Neural progenitor cell (in vitro differentiated cells): ENCODE measurements around the gene BRCA1. TPM values are rescaled to one million over a fixed set of nuclear protein-coding genes. Genes with fewer than 3 reads are reported as not detected.

Source experiments
- DNase-seq: peaks from one replicate; pipeline ENCODE4 v3.0.0-alpha.2; 2016; ENCODE audit warnings: low spot score
- H2AFZ ChIP-seq: fragments of 200-600 bp; sonication (generic); replicated peaks from 2 replicates; pipeline ENCODE4 v1.6.1; 2016; ENCODE audit warnings: antibody characterized with exemption
- H3F3A ChIP-seq: fragments of 200-600 bp; sonication (generic); 2 replicates; pipeline ENCODE4 v1.6.1; 2016; ENCODE audit warnings: antibody characterized with exemption, low read depth
- H3K27ac ChIP-seq: fragments of 200-600 bp; sonication (generic); 2 replicates; pipeline ENCODE4 v1.5.1; 2016; ENCODE audit warnings: mild to moderate bottlenecking
- H3K27me3 ChIP-seq: fragments of 200-600 bp; sonication (generic); 2 replicates; pipeline ENCODE4 v1.6.1; 2016; ENCODE audit warnings: mild to moderate bottlenecking, moderate library complexity
- H3K36me3 ChIP-seq: fragments of 200-600 bp; sonication (generic); 2 replicates; pipeline ENCODE4 v1.5.1; 2016
- H3K4me1 ChIP-seq: fragments of 200-600 bp; sonication (generic); 2 replicates; pipeline ENCODE4 v1.6.1; 2016; ENCODE audit warnings: mixed run types
- H3K4me2 ChIP-seq: fragments of 200-600 bp; sonication (generic); 2 replicates; pipeline ENCODE4 v1.6.1; 2016
- H3K4me3 ChIP-seq: fragments of 200-600 bp; sonication (generic); 2 replicates; pipeline ENCODE4 v1.5.1; 2016
- H3K79me2 ChIP-seq: fragments of 200-600 bp; sonication (generic); 2 replicates; pipeline ENCODE4 v1.6.1; 2016; ENCODE audit warnings: low read depth
- H3K9ac ChIP-seq: fragments of 200-600 bp; sonication (generic); 2 replicates; pipeline ENCODE4 v1.6.1; 2016
- H3K9me3 ChIP-seq: fragments of 200-600 bp; sonication (generic); 2 replicates; pipeline ENCODE4 v1.5.1; 2016; ENCODE audit warnings: low read depth
- H4K20me1 ChIP-seq: fragments of 200-600 bp; sonication (generic); 2 replicates; pipeline ENCODE4 v1.6.1; 2016; ENCODE audit warnings: low read depth
- H3K27ac Mint-ChIP-seq: 3 replicates; pipeline ENCODE4 v1.8.0; 2021; ENCODE audit warnings: mixed read lengths
- H3K27me3 Mint-ChIP-seq: 2 replicates; pipeline ENCODE4 v1.8.0; 2022; ENCODE audit warnings: low read depth, mild to moderate bottlenecking, inconsistent platforms, moderate library complexity, mixed read lengths; ENCODE audit not compliant: insufficient read depth
- H3K36me3 Mint-ChIP-seq: 3 replicates; pipeline ENCODE4 v1.8.0; 2021; ENCODE audit warnings: mixed read lengths
- H3K4me1 Mint-ChIP-seq: 3 replicates; pipeline ENCODE4 v1.8.0; 2021; ENCODE audit warnings: mixed read lengths
- H3K4me3 Mint-ChIP-seq: 3 replicates; pipeline ENCODE4 v1.8.0; 2021; ENCODE audit warnings: mild to moderate bottlenecking, moderate library complexity, mixed read lengths
- H3K9me3 Mint-ChIP-seq: 3 replicates; pipeline ENCODE4 v1.8.0; 2020; ENCODE audit warnings: mixed read lengths
- EZH2 ChIP-seq: fragments of 200-600 bp; sonication (generic); IDR thresholded peaks from 2 replicates; pipeline ENCODE4 v1.6.1; 2017; ENCODE audit warnings: antibody characterized with exemption, mild to moderate bottlenecking, moderate library complexity
- EZH2phosphoT487 ChIP-seq: fragments of 200-600 bp; sonication (generic); IDR thresholded peaks from 2 replicates; pipeline ENCODE4 v1.6.1; 2017; ENCODE audit warnings: antibody characterized with exemption
- total RNA-seq: library from RNA; depleted of rRNA; stranded (reverse); fragments of >200 nt; gene quantifications from 2 replicates; pipeline ENCODE4 v1.2.3, GENCODE V29; 2015; ENCODE audit warnings: low replicate concordance
- TF ChIP-seq, protein P1 (sequence below): fragments of 200-600 bp; sonication (generic); IDR thresholded peaks from 2 replicates; pipeline ENCODE4 v1.5.1; 2017; ENCODE audit warnings: antibody characterized with exemption, mild to moderate bottlenecking

Gene BRCA1
- total RNA-seq, 1 donor from 2014 or later = 77.3 TPM

DNA sequence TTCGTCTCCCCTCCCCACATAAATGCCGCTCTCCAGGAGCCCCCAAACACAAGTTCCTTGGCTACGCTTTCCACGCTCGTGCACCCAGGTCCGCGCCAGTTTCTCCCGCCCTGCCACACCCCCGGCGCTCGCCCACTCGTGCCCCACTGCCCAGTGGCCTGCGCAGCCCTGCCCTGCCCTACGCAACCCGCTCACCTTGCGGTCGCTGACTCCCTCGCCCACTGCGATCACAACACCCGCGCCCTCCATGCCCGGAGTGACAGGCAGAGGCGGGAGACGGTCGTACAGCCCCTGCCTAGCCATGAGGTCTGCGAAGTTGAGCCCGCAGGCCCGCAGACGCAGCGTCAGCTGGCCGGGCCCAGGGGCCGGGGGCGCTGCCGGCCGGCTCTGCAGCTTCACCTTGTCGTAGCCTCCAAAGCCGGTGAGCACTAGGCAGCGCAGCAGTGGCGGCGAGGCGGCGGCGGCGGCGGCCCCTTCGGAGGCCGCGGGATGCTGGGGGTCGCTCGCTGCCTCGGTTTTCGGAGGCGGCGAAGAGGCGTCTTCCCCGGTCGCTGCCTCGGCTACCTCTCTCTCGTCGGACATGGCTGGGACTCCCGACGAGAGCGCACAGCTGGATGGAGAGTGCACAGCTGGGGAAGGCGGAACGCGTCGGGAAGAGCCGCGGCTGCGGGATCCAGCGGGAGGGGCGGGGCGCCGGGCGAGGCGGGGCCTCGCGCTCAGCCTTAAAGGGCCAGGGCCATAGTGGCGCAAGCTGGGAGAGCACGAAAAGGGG, 103.2 kb downstream of the BRCA1 start, which contains the start of gene VAT1:
Gene VAT1, minus strand, starts transcription at position 645 of the 772 bp plus-strand sequence. Its CDS starts 63 bp downstream, at position 582.
- Histone ChIP-seq H3K27me3 (no peaks in the 10 kb centered on the region), H3K79me2 (peaks cover 57% of the 10 kb centered on the region), H3F3A (peaks cover 41% of the 10 kb centered on the region), H3K4me3 (peak within 1 kb of the TSS; percentile 75), H3K9me3 (no peaks in the 10 kb centered on the region), H3K9ac (peak within 1 kb of the TSS; percentile 47), H3K36me3 (no peaks in the 10 kb centered on the region), H3K27ac (peak within 1 kb of the TSS; percentile 5), H3K4me2 (peak within 1 kb of the TSS; percentile 94), H3K4me1 (peaks cover 20% of the 10 kb centered on the region), H4K20me1 (peaks cover 28% of the 10 kb centered on the region), H2AFZ (peak within 1 kb of the TSS; percentile 89)
- H3K4me1 Mint-ChIP-seq = peaks cover 42% of the 10 kb centered on the region
- H3K36me3 Mint-ChIP-seq = peaks cover 6% of the 10 kb centered on the region
- H3K9me3 Mint-ChIP-seq = peaks cover 2% of the 10 kb centered on the region
- H3K4me3 Mint-ChIP-seq = peak within 1 kb of the TSS; percentile 95
- DNase-seq = peak; percentile 92
- peaks cover 10% of the 10 kb centered on the region for H3K27me3 Mint-ChIP-seq
- H3K27ac Mint-ChIP-seq = no peak within 1 kb of the TSS
- TF ChIP-seq EZH2 = peak; percentile 33
- TF ChIP-seq, protein P1, sequence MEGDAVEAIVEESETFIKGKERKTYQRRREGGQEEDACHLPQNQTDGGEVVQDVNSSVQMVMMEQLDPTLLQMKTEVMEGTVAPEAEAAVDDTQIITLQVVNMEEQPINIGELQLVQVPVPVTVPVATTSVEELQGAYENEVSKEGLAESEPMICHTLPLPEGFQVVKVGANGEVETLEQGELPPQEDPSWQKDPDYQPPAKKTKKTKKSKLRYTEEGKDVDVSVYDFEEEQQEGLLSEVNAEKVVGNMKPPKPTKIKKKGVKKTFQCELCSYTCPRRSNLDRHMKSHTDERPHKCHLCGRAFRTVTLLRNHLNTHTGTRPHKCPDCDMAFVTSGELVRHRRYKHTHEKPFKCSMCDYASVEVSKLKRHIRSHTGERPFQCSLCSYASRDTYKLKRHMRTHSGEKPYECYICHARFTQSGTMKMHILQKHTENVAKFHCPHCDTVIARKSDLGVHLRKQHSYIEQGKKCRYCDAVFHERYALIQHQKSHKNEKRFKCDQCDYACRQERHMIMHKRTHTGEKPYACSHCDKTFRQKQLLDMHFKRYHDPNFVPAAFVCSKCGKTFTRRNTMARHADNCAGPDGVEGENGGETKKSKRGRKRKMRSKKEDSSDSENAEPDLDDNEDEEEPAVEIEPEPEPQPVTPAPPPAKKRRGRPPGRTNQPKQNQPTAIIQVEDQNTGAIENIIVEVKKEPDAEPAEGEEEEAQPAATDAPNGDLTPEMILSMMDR = no peak

DNA sequence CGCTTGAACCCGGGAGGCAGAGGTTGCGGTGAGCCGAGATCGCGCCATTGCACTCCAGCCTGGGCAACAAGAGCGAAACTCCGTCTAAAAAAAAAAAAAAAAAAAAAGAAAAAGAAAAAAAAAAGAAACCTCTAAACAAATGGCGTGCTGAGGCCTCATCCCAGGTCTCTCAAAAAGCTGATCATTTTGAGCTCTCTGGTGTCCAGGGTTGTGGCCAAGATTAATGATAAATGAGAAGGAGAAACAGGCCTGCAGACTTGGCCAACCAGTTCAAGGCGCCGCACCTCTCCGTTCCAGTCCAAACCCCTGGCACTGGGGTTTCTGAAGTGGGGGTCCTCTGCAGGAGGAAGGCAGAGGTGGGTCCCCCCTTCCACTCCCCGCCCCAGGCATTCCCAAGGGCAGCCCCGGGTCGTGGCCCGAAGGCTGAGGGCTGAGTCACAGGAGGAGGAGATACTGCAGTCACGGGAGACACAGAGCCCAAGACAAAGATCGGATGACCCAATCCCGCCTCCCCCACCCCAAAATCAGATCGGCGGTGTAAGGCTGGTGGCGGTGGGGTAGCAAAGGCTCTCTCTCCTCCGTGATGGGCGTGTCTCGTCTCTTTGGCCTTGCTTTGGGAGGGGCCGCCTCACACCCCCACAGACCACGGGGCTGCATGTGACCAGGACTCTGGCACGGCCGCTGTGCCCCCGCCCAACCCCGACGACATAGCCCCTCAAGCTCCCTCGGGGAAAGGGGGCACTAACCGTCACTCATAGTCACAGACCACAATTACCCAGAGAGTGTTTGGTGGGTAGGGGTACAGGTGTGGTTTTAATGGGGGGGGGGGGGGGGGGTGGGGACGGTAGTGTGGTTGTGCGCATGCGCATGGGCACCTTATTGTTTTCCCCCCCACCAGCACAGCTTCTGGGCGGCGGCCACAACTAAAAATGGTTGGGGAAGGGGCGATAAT, 104.1 kb downstream of the BRCA1 start:
- Mint-ChIP-seq H3K27ac (no peak overlapping the region), H3K9me3 (peaks cover 2% of the 10 kb centered on the region), H3K4me3 (peak overlapping the region; percentile 95), H3K27me3 (peaks cover 10% of the 10 kb centered on the region), H3K36me3 (peaks cover 6% of the 10 kb centered on the region), H3K4me1 (peaks cover 46% of the 10 kb centered on the region)
- peak overlapping the region; percentile 47 for H3K9ac ChIP-seq
- H3K9me3 ChIP-seq = no peaks in the 10 kb centered on the region
- no peaks in the 10 kb centered on the region for H3K36me3 ChIP-seq
- peak overlapping the region; percentile 94 for H3K4me2 ChIP-seq
- H3K4me3 ChIP-seq = peak overlapping the region; percentile 75
- no peaks in the 10 kb centered on the region for H3K27me3 ChIP-seq
- TF ChIP-seq EZH2phosphoT487 (no peak), EZH2 (no peak)
- TF ChIP-seq, protein P1 = no peak
- H3K27ac ChIP-seq = no peak overlapping the region
- peaks cover 33% of the 10 kb centered on the region for H3F3A ChIP-seq
- peaks cover 49% of the 10 kb centered on the region for H3K79me2 ChIP-seq
- H2AFZ ChIP-seq = peak overlapping the region; percentile 89
- peaks cover 28% of the 10 kb centered on the region for H4K20me1 ChIP-seq
- DNase-seq = peak; percentile 64
- peaks cover 12% of the 10 kb centered on the region for H3K4me1 ChIP-seq

DNA sequence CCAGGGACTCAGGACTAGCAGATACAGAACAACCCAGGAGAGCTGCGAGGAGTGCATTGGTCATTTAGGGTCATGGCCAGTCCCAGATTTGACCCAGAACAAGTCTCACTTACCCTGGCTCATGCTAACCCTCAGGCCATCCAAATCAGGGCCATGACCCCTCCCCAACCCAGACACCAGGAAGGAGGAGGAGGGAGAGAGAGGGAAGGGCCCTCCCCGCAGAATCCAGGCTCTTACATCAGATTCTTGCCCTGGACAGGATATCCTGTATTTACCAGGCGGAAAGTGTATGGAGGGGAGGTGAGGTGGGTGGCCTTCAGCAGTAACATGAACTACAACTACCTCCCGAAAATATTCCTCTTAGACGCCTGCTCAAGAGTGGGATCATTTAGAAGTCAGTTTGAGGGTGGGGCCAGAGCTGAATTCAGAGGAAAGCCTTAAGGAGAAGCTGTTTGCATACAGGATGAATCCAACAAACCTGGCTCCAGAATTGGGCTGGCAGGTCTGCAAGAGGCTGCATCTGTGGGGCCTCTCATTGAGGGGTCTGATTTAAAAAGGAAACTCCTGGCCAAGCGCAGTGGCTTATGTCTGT, 105.0 kb downstream of the BRCA1 start:
- H3K36me3 Mint-ChIP-seq = peaks cover 10% of the 10 kb centered on the region
- H3K4me1 ChIP-seq = peaks cover 7% of the 10 kb centered on the region
- H2AFZ ChIP-seq = no peak overlapping the region
- peaks cover 10% of the 10 kb centered on the region for H3K27me3 Mint-ChIP-seq
- H3K27ac Mint-ChIP-seq = no peak overlapping the region
- peaks cover 29% of the 10 kb centered on the region for H3F3A ChIP-seq
- TF ChIP-seq EZH2 (no peak), EZH2phosphoT487 (no peak)
- TF ChIP-seq, protein P1 = no peak
- H3K9me3 ChIP-seq = no peaks in the 10 kb centered on the region
- H3K4me3 Mint-ChIP-seq = peak overlapping the region; percentile 95
- no peak overlapping the region for H3K27ac ChIP-seq
- peaks cover 28% of the 10 kb centered on the region for H4K20me1 ChIP-seq
- DNase-seq = no peak
- peaks cover 41% of the 10 kb centered on the region for H3K79me2 ChIP-seq
- H3K9me3 Mint-ChIP-seq = peaks cover 2% of the 10 kb centered on the region
- no peak overlapping the region for H3K9ac ChIP-seq
- H3K4me2 ChIP-seq = peak overlapping the region; percentile 94
- no peaks in the 10 kb centered on the region for H3K36me3 ChIP-seq
- no peak overlapping the region for H3K4me3 ChIP-seq
- no peaks in the 10 kb centered on the region for H3K27me3 ChIP-seq
- H3K4me1 Mint-ChIP-seq = peaks cover 55% of the 10 kb centered on the region
